ENCODE data around the gene EPN3. TPM values are rescaled to one million over a fixed set of nuclear protein-coding genes. Genes with fewer than 3 reads are reported as not detected.

EPN3 gene
- total RNA-seq, 1 experiment from 2014 or later, result 20.5 TPM

DNA sequence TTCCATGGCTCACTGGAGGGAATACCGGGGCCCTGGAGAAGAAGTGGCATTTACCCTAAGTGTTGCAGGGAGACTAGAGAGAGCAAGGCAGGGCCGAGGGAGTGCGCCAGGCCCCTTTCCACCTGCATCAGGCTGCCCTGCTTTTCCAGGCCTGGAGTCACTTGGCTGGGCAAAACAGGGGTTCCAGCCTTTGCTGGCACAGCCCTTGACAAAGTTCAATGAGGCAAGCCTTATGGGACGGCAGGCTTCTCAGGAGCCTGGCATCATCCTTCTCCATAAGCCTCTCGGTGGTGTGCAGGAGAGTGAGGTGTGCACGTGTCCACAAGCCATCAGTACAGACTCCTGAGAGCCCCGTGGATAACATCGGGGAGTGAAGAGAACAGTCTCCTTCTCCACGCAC is 55.0 kb downstream of the EPN3 start:
- Histone ChIP-seq H4K20me1 (ENCODE audit: low read length) (no peaks in the 10 kb centered on the region), H3F3A (ENCODE audit: low read length, unreplicated experiment) (no peaks in the 10 kb centered on the region), H3K9ac (ENCODE audit: low read length) (no peak overlapping the region), H3K36me3 (ENCODE audit: low read depth, low read length) (no peaks in the 10 kb centered on the region), H3K4me2 (ENCODE audit: low read length) (no peak overlapping the region), H3K27ac (ENCODE audit: low read length) (no peak overlapping the region), H3K9me3 (ENCODE audit: low read length) (no peaks in the 10 kb centered on the region), H2AFZ (ENCODE audit: low read length) (no peak overlapping the region), H3K79me2 (ENCODE audit: low read length) (no peaks in the 10 kb centered on the region), H3K4me1 (ENCODE audit: insufficient read depth, low read length) (no peaks in the 10 kb centered on the region), H3K9me2 (replicated peaks; ENCODE audit: low read length) (no peaks in the 10 kb centered on the region), H3K4me3 (ENCODE audit: low read length) (no peak overlapping the region), H3K27me3 (ENCODE audit: low read length) (no peaks in the 10 kb centered on the region; the same call in 1 of the 2 replicates)
- ChIA-PET POLR2A (ENCODE audit: unreplicated experiment) (no interaction called here), CTCF (no interaction called here)
- BruUV-seq (replicated peaks), result no TSS peak
- ATAC-seq, result no peak
- no peak for DNase-seq
- TF ChIP-seq EZH2 (IDR thresholded peaks at IDR 0.05; ENCODE audit: low read length, unreplicated experiment) (no peak), CTCF (conservative IDR thresholded peaks at IDR 0.05; ENCODE audit: low read depth, low read length) (no peak), EZH2phosphoT487 (IDR thresholded peaks at IDR 0.05; ENCODE audit: borderline replicate concordance, low read length) (no peak)
- intact Hi-C loops (cut with micrococcal nuclease), result no loop called here

DNA sequence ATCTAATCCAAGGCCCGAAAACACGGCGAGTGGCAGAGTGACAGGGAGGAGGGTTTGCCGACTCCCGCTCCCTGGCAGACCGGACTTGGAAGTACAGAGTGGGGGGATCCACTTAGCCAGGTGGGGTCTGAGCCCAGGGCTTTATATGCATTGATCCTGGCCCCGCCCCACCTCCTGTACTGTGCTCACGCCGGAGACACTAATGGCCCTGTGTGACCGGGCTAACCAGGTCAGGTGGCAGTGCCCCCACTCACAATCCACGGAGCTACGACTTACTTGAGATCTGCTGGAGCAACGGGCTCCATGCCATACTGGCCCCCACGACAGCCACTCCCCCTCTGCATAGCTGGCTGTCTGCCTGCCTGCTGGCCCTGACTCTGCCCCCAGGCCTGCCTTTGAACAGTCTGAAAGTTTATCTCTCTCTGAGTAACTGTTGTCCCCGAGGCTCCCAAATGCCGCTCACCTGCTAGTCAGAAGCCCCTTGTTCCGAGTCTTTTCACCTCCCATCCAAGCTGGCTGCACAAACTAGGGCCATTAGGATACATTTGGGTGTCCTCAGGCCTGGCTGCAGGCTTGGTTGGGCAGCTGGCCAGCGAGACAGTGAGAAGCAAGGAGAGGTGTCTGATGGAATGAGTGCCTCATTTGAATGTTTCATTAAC is 56.0 kb downstream of the EPN3 start:
- H4K20me1 ChIP-seq (ENCODE audit: low read length), result no peaks in the 10 kb centered on the region
- H3K27ac ChIP-seq (ENCODE audit: low read length), result no peak overlapping the region
- DNase-seq (no peak), ATAC-seq (no peak)
- intact Hi-C loops (cut with micrococcal nuclease), result no loop called here
- H3F3A ChIP-seq (ENCODE audit: low read length, unreplicated experiment), result no peaks in the 10 kb centered on the region
- no peak overlapping the region for H3K4me2 ChIP-seq (ENCODE audit: low read length)
- H3K36me3 ChIP-seq (ENCODE audit: low read depth, low read length), result no peaks in the 10 kb centered on the region
- H3K4me3 ChIP-seq (ENCODE audit: low read length), result no peak overlapping the region
- POLR2A ChIA-PET (ENCODE audit: unreplicated experiment), result no interaction called here
- no peak overlapping the region for H3K9ac ChIP-seq (ENCODE audit: low read length)
- no peaks in the 10 kb centered on the region for H3K9me2 ChIP-seq (replicated peaks; ENCODE audit: low read length)
- no peaks in the 10 kb centered on the region; the same call in 1 of the 2 replicates for H3K27me3 ChIP-seq (ENCODE audit: low read length)
- no peak overlapping the region for H2AFZ ChIP-seq (ENCODE audit: low read length)
- H3K79me2 ChIP-seq (ENCODE audit: low read length), result no peaks in the 10 kb centered on the region
- CTCF ChIA-PET, result no interaction called here
- no TSS peak for BruUV-seq (replicated peaks)
- no peaks in the 10 kb centered on the region for H3K9me3 ChIP-seq (ENCODE audit: low read length)
- H3K4me1 ChIP-seq (ENCODE audit: insufficient read depth, low read length), result no peaks in the 10 kb centered on the region
- TF ChIP-seq CTCF (conservative IDR thresholded peaks at IDR 0.05; ENCODE audit: low read depth, low read length) (no peak), EZH2 (IDR thresholded peaks at IDR 0.05; ENCODE audit: low read length, unreplicated experiment) (no peak), EZH2phosphoT487 (IDR thresholded peaks at IDR 0.05; ENCODE audit: borderline replicate concordance, low read length) (no peak)

DNA sequence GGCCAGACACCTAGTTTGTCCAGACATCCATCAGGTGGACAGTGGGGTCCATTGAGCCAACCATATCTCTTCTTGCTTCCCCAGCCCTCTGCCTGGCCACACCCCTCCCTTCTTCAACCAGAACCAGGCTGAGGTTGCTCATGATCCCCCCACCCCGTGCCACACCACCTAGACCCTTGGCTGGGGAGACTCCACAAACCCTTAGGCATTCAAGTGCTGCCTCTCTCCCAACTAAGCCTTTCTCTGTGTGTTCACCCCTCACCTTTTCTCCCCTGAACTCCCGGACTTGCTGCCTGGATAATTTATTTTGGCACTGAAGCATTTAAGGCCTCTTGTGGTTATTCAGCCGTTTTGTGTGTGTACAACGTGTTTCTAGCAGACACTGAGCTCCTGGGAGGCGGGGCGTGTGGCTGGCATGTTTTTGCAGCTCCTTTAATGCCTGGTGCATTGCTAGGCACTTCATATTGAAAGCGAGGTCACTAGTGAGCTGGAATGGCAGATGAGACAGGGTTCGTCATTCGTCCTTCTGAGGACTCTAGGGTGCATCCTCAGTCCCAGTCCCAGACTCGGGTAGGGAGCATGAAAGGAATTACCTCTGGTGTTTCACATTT is 56.7 kb downstream of the EPN3 start:
- no peak overlapping the region for H2AFZ ChIP-seq (ENCODE audit: low read length)
- ATAC-seq (no peak), DNase-seq (no peak)
- H3F3A ChIP-seq (ENCODE audit: low read length, unreplicated experiment), result no peaks in the 10 kb centered on the region
- no peaks in the 10 kb centered on the region for H3K9me2 ChIP-seq (replicated peaks; ENCODE audit: low read length)
- H3K9me3 ChIP-seq (ENCODE audit: low read length), result no peaks in the 10 kb centered on the region
- H3K79me2 ChIP-seq (ENCODE audit: low read length), result no peaks in the 10 kb centered on the region
- no peaks in the 10 kb centered on the region for H4K20me1 ChIP-seq (ENCODE audit: low read length)
- ChIA-PET CTCF (no interaction called here), POLR2A (ENCODE audit: unreplicated experiment) (no interaction called here)
- no peak overlapping the region for H3K9ac ChIP-seq (ENCODE audit: low read length)
- H3K27ac ChIP-seq (ENCODE audit: low read length), result no peak overlapping the region
- no peaks in the 10 kb centered on the region for H3K27me3 ChIP-seq (ENCODE audit: low read length)
- no peak overlapping the region for H3K4me2 ChIP-seq (ENCODE audit: low read length)
- BruUV-seq (replicated peaks), result no TSS peak
- TF ChIP-seq CTCF (conservative IDR thresholded peaks at IDR 0.05; ENCODE audit: low read depth, low read length) (no peak), EZH2phosphoT487 (IDR thresholded peaks at IDR 0.05; ENCODE audit: borderline replicate concordance, low read length) (no peak), EZH2 (IDR thresholded peaks at IDR 0.05; ENCODE audit: low read length, unreplicated experiment) (no peak)
- H3K4me1 ChIP-seq (ENCODE audit: insufficient read depth, low read length), result no peaks in the 10 kb centered on the region
- intact Hi-C loops (cut with micrococcal nuclease), result no loop called here
- H3K36me3 ChIP-seq (ENCODE audit: low read depth, low read length), result no peaks in the 10 kb centered on the region
- H3K4me3 ChIP-seq (ENCODE audit: low read length), result no peak overlapping the region

Data from PC-3 (cell line).